NT2/D1 (cell line): ENCODE results near the gene GALNT18.

Experiments
- DNase-seq: peaks from one replicate; pipeline ENCODE4 v3.0.0-alpha.2; 2011; ENCODE audit warnings: low read depth, low spot score
- H3K27me3 ChIP-seq: 2 replicates; pipeline ENCODE4 v1.6.0; 2011; ENCODE audit warnings: mild to moderate bottlenecking; ENCODE audit not compliant: insufficient read length, insufficient read depth
- H3K36me3 ChIP-seq: 2 replicates; pipeline ENCODE4 v1.6.1; 2011; ENCODE audit warnings: mild to moderate bottlenecking, low read length, mixed read lengths; ENCODE audit not compliant: insufficient read depth, insufficient read length
- H3K4me1 ChIP-seq: 2 replicates; pipeline ENCODE4 v1.5.1; 2011; ENCODE audit not compliant: insufficient read depth, insufficient read length
- H3K4me3 ChIP-seq: 2 replicates; pipeline ENCODE4 v1.5.1; 2011; ENCODE audit warnings: low read depth; ENCODE audit not compliant: insufficient read length
- H3K9ac ChIP-seq: 2 replicates; pipeline ENCODE4 v1.6.0; 2011; ENCODE audit warnings: low read depth; ENCODE audit not compliant: insufficient read length
- H3K9me3 ChIP-seq: 2 replicates; pipeline ENCODE4 v1.5.1; 2011; ENCODE audit warnings: mild to moderate bottlenecking, low read length; ENCODE audit not compliant: insufficient read depth
- SUZ12 ChIP-seq: IDR thresholded peaks from 2 replicates; pipeline ENCODE4 v1.6.1; 2011; ENCODE audit not compliant: insufficient read length, insufficient read depth; ENCODE audit errors: extremely low read depth
- YY1 ChIP-seq: IDR thresholded peaks from 2 replicates; pipeline ENCODE4 v1.6.1; 2011; ENCODE audit not compliant: insufficient read length, insufficient read depth
- ZNF274 ChIP-seq: IDR thresholded peaks from 2 replicates; pipeline ENCODE4 v1.6.1; 2011; ENCODE audit warnings: mild to moderate bottlenecking, low read depth, low read length

The GALNT18 gene

DNA sequence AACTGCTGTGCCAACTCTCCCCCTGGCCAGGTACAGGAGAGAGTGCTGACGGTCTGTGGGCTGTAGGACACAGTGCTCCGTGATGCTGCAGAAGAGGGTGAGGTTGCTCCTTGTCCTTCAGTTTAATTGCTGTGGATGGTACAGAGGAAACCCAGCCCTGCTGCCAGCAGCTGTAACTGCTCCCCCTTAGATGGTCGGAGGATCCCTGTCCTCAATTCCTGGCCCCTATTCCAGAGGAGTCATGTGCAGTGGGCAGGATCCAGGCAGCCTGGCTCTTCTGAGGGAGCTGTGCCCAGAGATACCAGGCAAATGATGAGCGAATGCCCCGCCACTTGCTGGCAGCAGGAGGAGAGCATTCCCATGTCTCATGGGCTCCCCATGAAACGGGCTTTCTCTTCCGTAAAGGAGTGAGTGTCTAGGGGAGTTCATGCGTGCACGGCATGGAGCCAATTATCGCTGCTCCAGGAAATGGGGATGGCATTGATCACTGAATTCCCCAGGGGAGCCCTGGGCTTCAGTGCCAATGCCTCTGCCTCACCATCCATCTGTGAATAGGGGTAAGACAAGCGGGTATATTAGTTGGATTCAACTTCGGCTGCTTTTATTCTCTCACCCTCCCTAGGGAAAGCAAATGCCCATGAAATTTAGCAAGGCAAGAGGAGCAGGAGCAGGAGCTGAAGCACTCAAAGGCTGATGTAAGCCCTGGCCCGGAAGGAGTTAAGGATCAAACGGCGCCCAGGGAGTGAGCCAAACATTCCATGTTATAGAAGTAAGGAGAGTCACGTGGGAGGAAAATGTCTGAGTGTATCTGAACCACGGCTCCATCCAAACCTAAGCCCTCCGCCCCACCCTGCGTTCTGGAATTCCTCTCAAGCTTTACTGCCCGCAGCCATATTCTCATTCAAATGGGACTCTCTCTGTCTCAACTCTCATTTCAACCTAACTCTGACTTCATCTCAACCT, 217.8 kb downstream of the GALNT18 start:
- Histone ChIP-seq H3K36me3 (no peaks in the 10 kb centered on the region), H3K27me3 (no peaks in the 10 kb centered on the region), H3K9me3 (no peaks in the 10 kb centered on the region), H3K9ac (no peak overlapping the region), H3K4me1 (peaks cover 12% of the 10 kb centered on the region), H3K4me3 (no peak overlapping the region)
- TF ChIP-seq SUZ12 (no peak), YY1 (no peak), ZNF274 (no peak)
- peak; percentile 56 for DNase-seq

DNA sequence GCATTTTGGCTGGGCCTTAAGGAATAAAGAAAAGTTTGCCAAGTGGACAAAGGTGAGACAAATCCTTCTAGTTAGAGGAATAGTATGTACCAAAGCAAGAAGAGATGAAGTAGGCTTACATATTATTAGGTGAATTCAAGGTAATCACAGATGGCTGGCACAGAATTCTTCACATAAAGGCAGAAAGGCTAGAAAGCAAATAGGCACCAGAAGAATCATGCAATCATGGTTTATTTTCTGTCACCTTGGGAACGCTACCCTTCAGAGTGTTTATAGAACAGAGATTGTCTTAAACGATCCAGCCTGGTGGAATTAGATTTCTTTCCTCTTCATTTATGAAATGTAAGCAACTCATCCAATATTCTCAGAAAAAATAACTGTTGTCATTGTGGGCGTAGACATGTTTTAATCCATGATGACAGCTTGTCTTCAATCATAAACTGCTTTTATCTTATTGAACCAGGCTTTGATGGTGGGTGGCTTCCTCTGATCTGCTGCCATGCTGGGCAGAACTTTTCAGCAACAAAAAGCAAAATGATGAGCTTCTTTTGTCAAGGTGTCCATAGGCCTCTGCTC, 219.8 kb downstream of the GALNT18 start:
- no peak overlapping the region for H3K9ac ChIP-seq
- no peaks in the 10 kb centered on the region for H3K27me3 ChIP-seq
- no peaks in the 10 kb centered on the region for H3K9me3 ChIP-seq
- H3K4me1 ChIP-seq, result peaks cover 5% of the 10 kb centered on the region
- DNase-seq, result no peak
- no peak overlapping the region for H3K4me3 ChIP-seq
- no peaks in the 10 kb centered on the region for H3K36me3 ChIP-seq
- TF ChIP-seq SUZ12, result no peak
- no peak for TF ChIP-seq YY1
- no peak for TF ChIP-seq ZNF274

DNA sequence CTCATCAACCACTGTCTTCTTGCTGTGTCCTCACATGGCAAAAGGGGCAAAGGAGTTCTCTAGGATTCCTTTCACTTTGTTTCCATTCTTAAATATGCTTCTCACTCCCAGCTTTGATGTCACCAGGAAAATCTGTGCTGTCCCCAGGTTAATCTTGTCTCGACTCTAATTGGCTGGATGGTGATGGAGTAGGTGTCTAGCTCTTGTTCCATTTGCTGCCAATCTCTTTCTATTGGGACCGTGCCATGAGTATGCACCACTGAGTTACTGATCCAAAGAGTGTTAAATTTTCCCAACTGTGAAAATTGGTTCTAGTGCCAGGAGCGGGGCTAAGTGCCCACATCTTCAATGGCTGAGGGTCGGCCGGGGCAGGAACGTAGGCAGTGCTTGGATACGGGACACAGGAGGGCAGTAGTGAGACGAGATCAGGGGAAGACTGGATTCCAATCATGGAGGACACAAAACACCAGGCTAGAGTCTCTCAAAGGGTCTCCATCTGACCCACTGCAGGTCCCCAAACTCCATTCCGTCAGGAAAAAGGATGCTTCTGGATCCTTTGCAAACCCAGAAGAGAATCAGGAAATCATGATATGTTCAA, 221.1 kb downstream of the GALNT18 start:
- TF ChIP-seq YY1 (no peak), SUZ12 (no peak), ZNF274 (no peak)
- Histone ChIP-seq H3K4me1 (peaks cover 4% of the 10 kb centered on the region), H3K9ac (no peak overlapping the region), H3K4me3 (no peak overlapping the region), H3K9me3 (no peaks in the 10 kb centered on the region), H3K27me3 (no peaks in the 10 kb centered on the region), H3K36me3 (no peaks in the 10 kb centered on the region)
- DNase-seq, result no peak

DNA sequence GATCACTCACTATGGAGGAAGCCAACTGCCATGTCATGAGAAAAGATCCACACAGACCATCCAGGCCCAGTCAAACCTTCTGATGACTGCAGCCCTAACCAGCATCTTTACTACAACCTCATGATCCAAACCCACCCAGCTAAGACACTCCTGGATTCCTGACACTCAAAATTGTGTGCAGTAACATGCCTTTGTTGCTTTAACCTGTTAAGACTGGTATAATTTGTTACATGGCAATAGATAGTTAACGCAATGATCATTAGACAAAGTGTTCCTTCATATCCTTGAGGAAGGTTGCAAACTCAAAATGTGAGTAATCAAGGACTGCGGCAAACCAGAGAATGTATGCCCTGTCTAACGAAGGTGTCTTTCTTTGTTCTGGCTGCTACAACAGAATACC, 221.7 kb downstream of the GALNT18 start:
- Histone ChIP-seq H3K27me3 (no peaks in the 10 kb centered on the region), H3K4me3 (no peak overlapping the region), H3K36me3 (no peaks in the 10 kb centered on the region), H3K4me1 (peaks cover 4% of the 10 kb centered on the region), H3K9ac (no peak overlapping the region), H3K9me3 (no peaks in the 10 kb centered on the region)
- TF ChIP-seq ZNF274 (no peak), YY1 (no peak), SUZ12 (no peak)
- DNase-seq, result no peak

DNA sequence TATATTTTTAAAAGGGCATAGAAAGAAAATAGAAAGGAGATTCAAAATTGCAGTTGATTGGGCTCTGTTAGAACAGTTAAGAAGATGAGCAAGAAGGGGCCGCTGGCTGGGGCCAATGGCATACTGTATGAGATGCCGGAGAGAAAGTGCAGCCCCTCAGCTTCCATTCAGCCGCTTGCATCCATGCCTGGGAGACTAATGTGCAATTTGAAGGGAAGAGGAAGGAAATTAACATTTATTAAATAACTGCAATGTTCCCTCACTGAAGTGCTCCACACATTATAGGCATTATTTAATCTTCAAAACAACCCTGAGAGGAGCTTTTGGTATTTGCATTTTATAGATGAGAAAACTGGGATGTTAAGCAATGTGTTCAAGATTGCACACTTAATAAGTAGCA, 224.0 kb downstream of the GALNT18 start:
- H3K4me1 ChIP-seq, result no peaks in the 10 kb centered on the region
- no peaks in the 10 kb centered on the region for H3K27me3 ChIP-seq
- DNase-seq, result no peak
- no peaks in the 10 kb centered on the region for H3K36me3 ChIP-seq
- no peak overlapping the region for H3K9ac ChIP-seq
- H3K4me3 ChIP-seq, result no peak overlapping the region
- TF ChIP-seq YY1, result no peak
- TF ChIP-seq ZNF274, result no peak
- TF ChIP-seq SUZ12, result no peak
- H3K9me3 ChIP-seq, result no peaks in the 10 kb centered on the region

DNA sequence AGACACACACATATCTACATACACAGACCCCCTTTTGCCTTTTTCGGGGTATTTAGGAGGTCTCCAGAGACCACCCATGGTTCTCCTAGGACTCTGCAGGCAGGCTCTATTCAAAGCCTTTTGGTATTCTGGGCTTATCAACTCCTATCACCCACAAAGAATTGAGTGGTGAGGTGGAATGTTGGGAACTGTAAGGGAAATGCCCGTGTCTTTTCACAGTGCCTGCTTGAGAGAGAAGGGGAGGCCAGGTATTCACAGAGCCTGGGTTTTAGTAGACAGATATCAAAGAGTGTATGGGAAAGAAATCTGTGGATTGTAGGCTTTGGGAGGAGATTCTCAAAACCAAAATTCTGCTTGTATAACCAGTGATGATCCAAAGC, 224.8 kb downstream of the GALNT18 start:
- Histone ChIP-seq H3K9me3 (no peaks in the 10 kb centered on the region), H3K4me3 (no peak overlapping the region), H3K4me1 (no peaks in the 10 kb centered on the region), H3K9ac (no peak overlapping the region), H3K27me3 (no peaks in the 10 kb centered on the region), H3K36me3 (no peaks in the 10 kb centered on the region)
- TF ChIP-seq ZNF274 (no peak), SUZ12 (no peak), YY1 (no peak)
- DNase-seq, result no peak

DNA sequence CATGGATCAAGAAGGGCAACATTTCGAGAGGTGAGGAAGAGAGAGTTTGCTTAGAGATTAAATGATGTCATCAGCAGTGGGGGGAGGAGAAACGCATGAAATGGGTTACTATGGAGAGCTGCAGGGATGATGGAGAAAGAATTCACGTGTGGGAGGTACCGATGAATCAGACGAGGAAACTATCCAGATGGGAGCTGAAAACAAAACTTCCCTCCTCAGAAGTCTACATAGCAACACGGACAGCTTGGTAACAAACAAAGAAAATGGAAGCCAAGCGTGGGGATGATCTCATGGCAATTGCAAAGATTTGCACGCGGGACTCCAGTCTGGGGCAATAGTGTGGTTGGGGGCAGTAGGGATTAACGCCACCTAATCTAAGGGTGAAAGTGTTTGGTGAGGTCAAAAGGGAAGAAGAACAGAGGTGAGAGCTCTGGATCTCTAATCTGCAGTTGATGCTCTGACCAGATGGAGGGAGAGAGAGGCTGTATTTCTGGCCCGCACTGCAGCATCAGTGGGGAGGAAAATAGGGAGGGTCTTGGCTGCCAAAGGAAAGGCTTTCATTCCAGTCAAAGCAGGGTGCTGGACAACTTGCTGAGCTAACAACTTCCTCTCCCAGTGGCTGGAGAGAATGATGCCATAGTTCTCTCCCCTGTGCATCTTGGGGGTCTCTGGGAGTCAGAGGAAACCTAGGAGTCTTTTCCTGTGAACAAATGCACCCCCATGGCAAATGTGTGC, 225.3 kb downstream of the GALNT18 start:
- TF ChIP-seq ZNF274, result no peak
- no peak for TF ChIP-seq YY1
- TF ChIP-seq SUZ12, result no peak
- Histone ChIP-seq H3K4me3 (no peak overlapping the region), H3K4me1 (no peaks in the 10 kb centered on the region), H3K9ac (no peak overlapping the region), H3K9me3 (no peaks in the 10 kb centered on the region), H3K36me3 (no peaks in the 10 kb centered on the region), H3K27me3 (no peaks in the 10 kb centered on the region)
- no peak for DNase-seq
